A673 (cell line): Measurements from ENCODE around the gene BTBD16.

Experiments used
- EZH2 ChIP-seq: fragments of 200-600 bp; sonication (generic); IDR thresholded peaks from 2 replicates; pipeline ENCODE4 v1.6.1; 2017; ENCODE audit warnings: borderline replicate concordance, low read depth, mild to moderate bottlenecking, mixed read lengths, antibody characterized with exemption, low read length; ENCODE audit not compliant: poor library complexity, severe bottlenecking
- TF ChIP-seq, protein P1 (sequence below): fragments of 300-800, 200-600 bp; sonication (generic); conservative IDR thresholded peaks from 2 replicates; pipeline ENCODE4 v1.5.1; 2017; ENCODE audit warnings: low read depth, mild to moderate bottlenecking, antibody characterized with exemption, low read length, moderate library complexity, mixed read lengths

- TF ChIP-seq, protein P1, sequence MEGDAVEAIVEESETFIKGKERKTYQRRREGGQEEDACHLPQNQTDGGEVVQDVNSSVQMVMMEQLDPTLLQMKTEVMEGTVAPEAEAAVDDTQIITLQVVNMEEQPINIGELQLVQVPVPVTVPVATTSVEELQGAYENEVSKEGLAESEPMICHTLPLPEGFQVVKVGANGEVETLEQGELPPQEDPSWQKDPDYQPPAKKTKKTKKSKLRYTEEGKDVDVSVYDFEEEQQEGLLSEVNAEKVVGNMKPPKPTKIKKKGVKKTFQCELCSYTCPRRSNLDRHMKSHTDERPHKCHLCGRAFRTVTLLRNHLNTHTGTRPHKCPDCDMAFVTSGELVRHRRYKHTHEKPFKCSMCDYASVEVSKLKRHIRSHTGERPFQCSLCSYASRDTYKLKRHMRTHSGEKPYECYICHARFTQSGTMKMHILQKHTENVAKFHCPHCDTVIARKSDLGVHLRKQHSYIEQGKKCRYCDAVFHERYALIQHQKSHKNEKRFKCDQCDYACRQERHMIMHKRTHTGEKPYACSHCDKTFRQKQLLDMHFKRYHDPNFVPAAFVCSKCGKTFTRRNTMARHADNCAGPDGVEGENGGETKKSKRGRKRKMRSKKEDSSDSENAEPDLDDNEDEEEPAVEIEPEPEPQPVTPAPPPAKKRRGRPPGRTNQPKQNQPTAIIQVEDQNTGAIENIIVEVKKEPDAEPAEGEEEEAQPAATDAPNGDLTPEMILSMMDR: no peak
- no peak for TF ChIP-seq EZH2
Observed at GRCh38 chr10:122225330-122225729, 45.8 kb upstream of the BTBD16 start.
